Suppressor macrophage treated with lipopolysaccharide for 4 hours (primary cell): ENCODE data around the gene PERP.

Experiments used
- DNase-seq: peaks from one replicate; pipeline ENCODE4 v3.0.0-alpha.2; 2020

The PERP gene

DNA sequence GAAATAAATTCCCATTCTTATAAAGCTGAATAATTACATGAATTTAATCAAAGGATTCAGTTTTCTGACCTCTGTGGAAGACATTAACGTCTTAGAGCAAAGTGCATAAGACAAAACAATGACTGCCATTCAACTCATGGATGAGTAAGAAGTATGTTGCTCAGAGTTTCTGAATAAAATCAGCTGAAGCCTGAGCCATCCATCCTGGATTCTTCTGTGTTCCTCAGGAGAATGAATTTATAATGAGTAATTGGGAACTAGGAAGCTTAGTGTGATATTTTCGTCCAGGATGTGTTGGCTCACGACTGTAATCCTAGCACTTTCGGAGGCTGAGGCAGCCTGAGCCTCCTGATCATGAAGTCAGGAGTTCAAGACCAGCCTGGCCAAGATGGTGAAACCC, 62.8 kb downstream of the PERP start:
- DNase-seq, result no peak
